EL (cell line): ENCODE measurements around the gene SLC17A5.
"Not testable (repeated sequence)": the region's sequence is repeated elsewhere in the genome, so short reads cannot be mapped to it uniquely, and the experiment has no call there.

Experiments
- DNase-seq: peaks from one replicate; pipeline ENCODE4 v3.0.0-alpha.2; 2016

SLC17A5 gene

DNA sequence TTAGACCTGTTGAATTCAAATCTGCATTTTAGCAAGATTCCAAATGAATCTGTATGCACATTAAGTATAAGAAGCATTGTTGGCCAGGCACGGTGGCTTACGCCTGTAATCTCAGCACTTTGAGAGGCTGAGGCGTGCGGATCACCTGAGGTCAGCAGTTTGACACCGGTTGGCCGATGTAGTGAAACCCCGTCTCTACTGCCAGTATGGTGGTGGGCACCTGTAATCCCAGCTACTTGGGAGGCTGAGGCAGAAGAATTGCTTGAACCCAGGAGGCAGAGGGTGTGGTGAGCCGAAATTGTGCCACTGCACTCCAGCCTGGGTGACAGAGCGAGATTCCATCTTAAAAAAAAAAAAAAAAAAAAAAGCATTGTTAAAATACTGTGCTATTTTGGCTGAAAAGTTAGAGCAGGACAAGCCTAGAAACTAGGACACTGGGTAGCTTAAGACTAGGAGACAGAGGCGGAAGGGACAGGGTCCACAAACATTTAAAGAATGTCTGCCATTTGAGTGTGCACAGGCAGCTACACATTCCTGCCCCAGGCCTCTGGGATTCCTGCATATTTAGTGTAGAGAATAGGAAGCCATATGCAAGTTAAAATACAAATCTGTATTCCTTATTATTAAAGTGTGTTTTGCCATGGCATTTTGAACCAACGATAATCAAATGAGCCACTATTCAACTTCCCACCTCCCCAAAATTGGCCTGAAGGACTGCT lies 87.9 kb downstream of the SLC17A5 start:
- peak; percentile 88 for DNase-seq

DNA sequence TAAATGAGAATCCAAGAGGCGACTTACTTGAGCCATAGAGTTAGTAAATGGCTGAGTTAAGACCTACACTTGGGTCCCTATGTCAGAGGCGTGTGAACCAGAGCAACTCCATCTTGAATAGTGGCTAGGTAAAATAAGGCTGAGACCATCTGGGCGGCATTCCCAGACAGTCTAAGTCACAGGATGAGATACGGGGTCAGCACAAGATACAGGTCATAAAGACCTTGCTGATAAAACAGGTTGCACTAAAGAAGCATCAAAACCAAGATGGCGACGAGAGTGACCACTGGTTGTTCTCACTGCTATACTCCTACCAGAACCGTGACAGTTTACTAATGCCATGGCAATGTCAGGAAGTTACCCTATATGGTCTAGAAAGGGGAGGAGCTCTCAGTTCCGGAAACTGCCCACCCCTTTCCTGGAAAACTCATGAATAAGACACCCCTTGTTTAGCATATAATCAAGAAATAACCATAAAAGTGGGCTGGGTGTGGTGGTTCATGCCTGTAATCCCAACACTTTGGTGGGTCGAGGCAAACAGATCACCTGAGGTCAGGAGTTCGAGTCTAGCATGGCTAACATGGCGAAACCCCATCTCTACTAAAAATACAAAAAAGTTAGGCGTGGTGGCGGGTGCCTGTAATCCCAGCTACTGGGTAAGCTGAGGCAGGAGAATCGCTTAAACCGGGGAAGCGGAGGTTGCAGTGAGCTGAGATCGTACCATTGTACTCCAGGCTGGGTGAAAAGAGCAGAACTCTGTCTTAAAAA lies 89.0 kb downstream of the SLC17A5 start:
- no peak for DNase-seq

DNA sequence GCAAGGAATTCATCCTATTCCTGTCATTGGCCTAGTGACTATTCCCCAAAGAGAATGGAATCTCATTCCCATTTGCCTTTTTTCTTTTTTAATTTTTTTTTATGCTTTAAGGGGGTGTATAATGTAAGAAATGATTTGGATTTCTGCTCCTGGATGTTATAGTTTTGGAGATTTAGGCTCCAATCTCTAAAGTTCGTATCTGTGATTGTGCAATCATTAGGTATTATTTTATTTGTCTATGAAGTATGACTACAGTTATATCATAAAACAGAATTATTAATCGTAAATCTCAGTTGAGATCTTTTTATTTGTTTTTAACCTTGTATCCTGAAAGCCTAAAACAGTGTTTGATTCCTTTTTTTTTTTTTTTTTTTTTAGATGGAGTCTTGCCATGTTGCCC lies 91.2 kb downstream of the SLC17A5 start:
- DNase-seq, result no peak

DNA sequence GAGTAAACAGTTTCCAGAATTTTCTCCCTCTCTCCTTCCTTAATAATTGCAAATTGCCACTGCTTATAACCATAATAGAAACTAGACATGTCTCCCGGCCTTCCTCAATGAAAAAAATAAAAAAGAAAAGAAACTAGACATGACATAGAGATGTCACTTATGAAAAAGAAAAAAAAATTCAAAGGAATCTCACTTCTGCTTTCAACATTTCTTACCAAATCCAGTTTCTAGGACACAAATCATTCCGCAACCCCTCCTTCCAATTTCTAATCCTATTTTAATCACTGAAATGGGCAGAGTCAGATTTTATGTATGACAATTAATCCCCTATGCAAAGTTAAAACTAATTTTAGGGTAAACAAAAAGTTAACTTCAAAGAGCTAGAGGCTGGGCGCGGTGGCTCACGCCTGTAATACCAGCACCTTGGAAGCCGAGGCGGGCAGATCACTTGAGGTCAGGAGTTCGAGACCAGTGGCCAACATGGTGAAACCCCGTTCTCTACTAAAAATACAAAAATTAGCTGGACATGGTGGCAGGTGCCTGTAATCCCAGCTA lies 92.9 kb downstream of the SLC17A5 start:
- DNase-seq, result no peak

DNA sequence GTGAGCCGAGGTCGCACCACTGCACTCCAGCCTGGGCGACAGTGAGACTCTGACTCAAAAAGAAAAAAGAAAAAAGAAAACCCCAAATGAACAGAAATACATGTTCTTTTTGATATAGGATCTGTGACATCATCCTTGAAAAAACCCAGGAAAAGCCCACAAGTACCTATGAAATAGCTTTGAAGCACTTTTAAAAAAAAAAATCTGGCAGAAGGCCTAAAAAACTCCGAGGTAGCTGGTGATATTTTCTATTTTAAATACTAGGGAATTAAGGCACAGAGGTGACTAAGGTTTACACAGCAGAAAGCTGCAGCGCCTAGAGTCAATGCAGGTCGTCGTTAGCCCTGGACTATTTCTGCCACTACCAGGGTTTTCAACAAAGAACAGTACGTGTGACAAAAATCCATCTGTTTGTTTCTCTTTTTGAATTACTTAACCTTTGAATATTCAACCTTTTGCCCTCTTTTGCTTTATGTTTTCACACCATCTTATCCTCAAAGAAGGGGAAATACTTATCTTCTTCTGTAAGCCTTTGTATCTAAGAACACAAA lies 93.5 kb downstream of the SLC17A5 start:
- no peak for DNase-seq

DNA sequence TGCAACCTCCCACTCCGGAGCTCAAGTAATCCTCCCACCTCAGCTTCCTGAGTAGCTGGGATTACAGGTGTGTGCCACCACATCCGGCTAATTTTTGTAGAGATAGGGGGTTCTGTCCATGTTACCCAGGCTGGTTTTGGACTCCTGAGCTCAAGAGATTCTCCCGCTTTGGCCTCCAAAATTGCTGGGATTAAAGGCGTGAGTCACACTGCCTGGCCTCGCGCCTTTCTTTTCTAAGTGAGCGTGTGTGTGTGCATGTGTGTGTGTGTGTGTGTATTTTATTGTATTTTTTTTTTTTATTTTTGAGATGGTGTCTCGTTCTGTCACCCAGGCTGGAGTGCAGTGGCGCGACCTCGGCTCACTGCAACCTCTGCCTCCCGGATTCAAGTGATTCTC lies 94.4 kb downstream of the SLC17A5 start:
- DNase-seq, result not testable (repeated sequence)

DNA sequence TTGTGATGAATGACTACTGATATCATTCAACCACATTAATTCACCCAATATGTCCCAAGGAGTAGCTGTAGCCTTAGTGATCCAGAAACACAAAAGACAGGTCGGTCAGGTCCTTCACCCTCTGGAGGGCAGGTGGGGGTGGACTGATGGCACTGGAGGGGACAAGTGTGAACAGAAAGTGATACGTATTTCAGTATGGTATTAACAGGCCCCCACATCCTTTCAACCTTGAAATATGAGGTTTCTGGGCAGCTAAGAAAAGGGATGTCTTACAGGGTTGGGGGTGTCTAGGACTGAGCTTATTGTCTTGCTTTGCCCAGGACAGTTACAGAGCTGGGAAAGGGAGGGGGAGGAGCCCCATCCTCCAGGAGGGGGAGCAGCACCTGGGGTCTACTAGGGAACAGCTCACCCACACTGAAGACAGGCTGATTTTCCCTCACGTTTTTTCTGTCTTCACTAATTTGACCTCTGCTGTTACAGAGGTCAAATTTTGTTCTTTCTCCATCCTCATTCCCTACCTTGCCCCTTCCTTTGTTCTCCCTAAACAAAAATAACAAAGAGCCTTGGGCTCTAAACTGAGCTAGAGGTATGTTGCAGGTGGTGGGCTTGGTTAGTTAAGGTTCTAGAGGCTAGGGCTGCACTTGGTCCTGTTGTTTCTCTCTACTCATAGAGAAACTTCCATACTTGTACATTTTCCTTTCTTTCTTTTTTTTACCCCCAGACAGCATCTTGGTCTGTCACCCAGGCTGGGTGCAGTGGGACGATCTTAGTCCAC lies 95.0 kb downstream of the SLC17A5 start:
- DNase-seq, result no peak

DNA sequence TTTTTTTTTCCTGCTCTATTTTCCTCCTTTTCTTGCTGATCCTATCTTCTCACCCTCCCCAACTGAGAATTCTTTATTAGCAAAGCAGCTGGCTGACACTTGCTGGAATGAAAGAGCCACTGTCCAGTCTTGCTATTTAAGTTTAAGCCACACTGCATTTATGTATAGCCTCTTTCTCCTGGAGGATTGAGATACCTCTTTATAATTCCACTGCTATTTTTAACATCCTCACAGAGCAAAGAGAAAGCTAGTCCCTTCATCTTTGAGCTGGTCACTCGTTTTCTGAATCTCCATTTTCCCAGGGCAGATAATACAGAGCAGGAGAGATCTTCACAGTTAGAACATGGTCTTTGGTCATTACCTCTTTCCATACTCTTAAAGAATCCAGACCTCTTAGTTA lies 97.0 kb downstream of the SLC17A5 start:
- no peak for DNase-seq

DNA sequence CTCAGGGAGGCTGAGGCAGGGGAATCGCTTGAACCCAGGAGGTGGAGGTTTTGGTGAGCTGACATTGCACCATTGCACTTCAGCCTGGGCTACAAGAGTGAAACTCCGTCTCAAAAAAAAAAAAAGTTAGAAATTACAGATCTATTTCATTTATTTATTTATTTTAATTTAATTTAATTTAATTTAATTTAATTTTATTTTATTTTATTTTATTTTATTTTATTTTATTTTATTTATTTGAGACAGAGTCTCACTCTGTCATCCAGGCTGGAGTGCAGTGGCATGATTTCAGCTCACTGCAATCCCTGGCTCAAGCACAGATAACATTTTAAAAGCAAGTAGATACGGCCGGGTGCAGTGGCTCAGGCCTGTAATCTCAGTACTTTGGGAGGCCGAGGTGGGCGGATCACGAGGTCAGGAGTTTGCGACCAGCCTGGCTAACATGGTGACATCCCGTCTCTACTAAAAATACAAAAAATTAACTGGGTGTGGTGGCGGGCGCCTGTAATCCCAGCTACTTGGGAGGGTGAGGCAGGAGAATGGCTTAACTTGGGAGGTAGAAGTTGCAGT lies 98.3 kb downstream of the SLC17A5 start:
- not testable (repeated sequence) for DNase-seq

DNA sequence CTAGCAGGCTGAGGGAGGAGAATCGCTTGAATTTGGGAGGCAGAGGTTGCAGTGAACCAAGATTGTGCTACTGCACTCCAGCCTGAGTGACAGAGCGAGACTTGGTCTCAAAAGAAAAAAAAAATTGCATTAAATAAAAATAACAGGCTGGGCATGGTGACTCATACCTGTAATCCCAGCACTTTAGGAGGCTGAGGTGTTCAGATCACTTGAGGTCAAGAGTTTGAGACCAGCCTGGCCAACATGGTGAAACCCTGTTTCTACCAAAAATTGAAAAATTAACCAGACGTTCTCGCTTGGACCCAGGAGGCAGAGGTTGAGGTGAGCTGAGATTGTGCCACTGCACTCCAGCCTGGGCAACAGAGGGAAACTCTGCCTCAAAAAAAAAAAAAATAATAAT lies 102.7 kb downstream of the SLC17A5 start:
- not testable (repeated sequence) for DNase-seq

DNA sequence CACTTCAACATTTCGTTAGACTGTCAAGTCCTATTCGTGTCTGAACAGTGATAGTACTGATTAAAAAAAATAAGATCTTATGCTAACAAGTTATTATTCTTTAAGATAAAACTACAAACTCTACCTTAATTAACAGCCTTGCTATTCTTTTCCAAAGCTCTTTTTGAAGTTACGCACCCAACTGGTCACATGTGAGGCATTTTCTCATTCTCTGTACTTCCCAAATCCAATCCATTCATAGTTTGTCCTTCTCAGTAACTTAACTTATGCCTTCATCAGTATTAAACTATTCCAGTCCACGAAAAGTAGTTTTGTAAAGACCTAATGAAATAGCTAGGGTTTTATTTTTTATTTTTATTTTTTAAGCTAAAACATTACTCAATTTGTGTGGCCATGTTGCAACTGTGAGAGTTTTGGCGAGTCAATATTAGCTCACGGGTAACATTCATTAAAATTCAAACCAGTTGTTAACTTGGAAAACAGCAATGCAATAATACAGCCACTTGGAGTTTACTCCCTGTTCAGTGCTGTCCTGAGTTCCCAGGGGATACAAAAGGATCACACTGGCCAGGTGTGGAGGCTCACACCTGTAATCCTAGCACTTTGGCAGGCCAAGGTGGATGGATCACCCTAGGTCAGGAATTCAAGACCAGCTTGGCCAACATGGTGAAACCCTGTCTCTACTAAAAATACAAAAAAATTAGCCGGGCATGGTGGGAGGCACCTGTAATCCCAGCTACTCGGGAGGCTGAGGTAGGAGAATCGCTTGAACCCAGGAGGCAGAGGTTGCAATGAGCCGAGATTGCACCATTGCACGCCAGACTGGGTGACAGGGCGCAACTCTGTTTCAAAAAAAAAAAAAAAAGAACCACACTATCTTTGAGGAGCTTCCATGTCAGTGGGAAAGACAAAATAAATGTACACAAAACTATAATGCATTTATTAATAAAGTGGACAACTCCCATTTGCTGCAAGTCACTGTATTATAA lies 105.0 kb downstream of the SLC17A5 start:
- no peak for DNase-seq

DNA sequence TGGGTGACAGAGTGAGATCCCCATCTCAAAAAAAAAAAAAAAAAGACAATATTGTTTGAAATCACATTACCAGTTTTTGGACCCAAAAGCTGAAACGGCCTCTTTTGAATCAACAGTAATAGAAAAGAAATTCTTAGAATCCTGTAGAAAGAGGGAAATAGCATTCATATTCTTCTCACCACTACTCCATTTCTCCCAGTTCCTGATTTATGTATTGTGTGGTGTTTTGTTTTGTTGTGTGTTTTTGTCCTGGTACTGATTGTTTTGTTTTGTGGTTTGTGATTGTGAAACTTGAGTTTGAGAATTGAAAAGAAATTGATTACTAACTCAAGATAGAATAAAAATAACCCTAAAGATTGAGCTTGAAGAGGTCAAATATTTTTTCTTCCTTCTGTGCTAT lies 106.8 kb downstream of the SLC17A5 start:
- DNase-seq, result no peak
